IMR-90 (cell line): Measurements from ENCODE around the gene TANK. TPM values are rescaled to one million over a fixed set of nuclear protein-coding genes. Genes with fewer than 3 reads are reported as not detected.

Source experiments
- ATAC-seq: fragments of 200-7000 bp; cut with Tn5 transposase; 2 replicates; pipeline ENCODE4 v1.9.1; 2020; ENCODE audit warnings: low read depth, mild to moderate bottlenecking, moderate library complexity
- BruUV-seq: library from RNA; stranded (reverse); fragments of 400-500 nt; replicated peaks from 2 replicates; lab custom pipeline; 2021; lab: Mats Ljungman, UMichigan
- CTCF ChIA-PET: fragments of 300-600 bp; formaldehyde crosslinking; extraction: SDS; loops from one replicate; lab custom pipeline; 2021; ENCODE audit warnings: antibody characterized with exemption; lab: Yijun Ruan, JAX
- POLR2A ChIA-PET: fragments of 300-600 bp; sonication (Branson Sonifier 250); formaldehyde crosslinking; loops from one replicate; lab custom pipeline; 2022; ENCODE audit warnings: antibody characterized with exemption; ENCODE audit not compliant: unreplicated experiment; lab: Charles Lee
- DNase-seq: peaks from one replicate; pipeline ENCODE4 v3.0.0; 2013
- H2AFZ ChIP-seq: replicated peaks from 2 replicates; pipeline ENCODE3; 2013; ENCODE audit warnings: low read length, mild to moderate bottlenecking; ENCODE audit not compliant: poor library complexity
- H2AK5ac ChIP-seq: 2 replicates; pipeline ENCODE4 v1.6.1; 2013; ENCODE audit warnings: low read depth, low read length, inconsistent platforms
- H2AK9ac ChIP-seq: replicated peaks from 2 replicates; pipeline ENCODE3; 2013; ENCODE audit warnings: mild to moderate bottlenecking, low read depth, low read length, moderate library complexity; ENCODE audit not compliant: poor library complexity
- H2BK120ac ChIP-seq: 2 replicates; pipeline ENCODE4 v1.6.1; 2013; ENCODE audit warnings: low read depth, low read length, inconsistent platforms
- H2BK15ac ChIP-seq: 3 replicates; pipeline ENCODE4 v1.6.1; 2013; ENCODE audit warnings: low read depth, low read length, inconsistent platforms
- H2BK20ac ChIP-seq: 2 replicates; pipeline ENCODE4 v1.6.1; 2013; ENCODE audit warnings: low read depth, mild to moderate bottlenecking, inconsistent platforms, low read length, moderate library complexity
- H2BK5ac ChIP-seq: 2 replicates; pipeline ENCODE4 v1.6.1; 2013; ENCODE audit warnings: mild to moderate bottlenecking, low read depth, low read length, inconsistent platforms; ENCODE audit not compliant: poor library complexity, severe bottlenecking
- H3K14ac ChIP-seq: replicated peaks from 2 replicates; pipeline ENCODE4 v1.6.1; 2013; ENCODE audit warnings: low read depth, low read length, inconsistent platforms
- H3K18ac ChIP-seq: 2 replicates; pipeline ENCODE4 v1.6.1; 2013; ENCODE audit warnings: low read depth, low read length, control low read depth
- H3K23ac ChIP-seq: 2 replicates; pipeline ENCODE4 v1.6.1; 2013; ENCODE audit warnings: low read depth, low read length, inconsistent platforms
- H3K27ac ChIP-seq: 2 replicates; pipeline ENCODE4 v1.5.1; 2013; ENCODE audit warnings: mild to moderate bottlenecking, control low read depth, low read length; ENCODE audit not compliant: insufficient read depth
- H3K27me3 ChIP-seq: 2 replicates; pipeline ENCODE4 v1.6.1; 2013; ENCODE audit warnings: low read length; ENCODE audit not compliant: control insufficient read depth, insufficient read depth
- H3K36me3 ChIP-seq: 2 replicates; pipeline ENCODE4 v1.6.1; 2013; ENCODE audit warnings: low read length, mixed read lengths; ENCODE audit not compliant: control insufficient read depth, insufficient read depth
- H3K4ac ChIP-seq: 2 replicates; pipeline ENCODE4 v1.6.1; 2013; ENCODE audit warnings: low read depth, low read length, inconsistent platforms
- H3K4me1 ChIP-seq: 2 replicates; pipeline ENCODE4 v1.6.1; 2013; ENCODE audit warnings: low read length, mixed read lengths; ENCODE audit not compliant: control insufficient read depth, insufficient read depth
- H3K4me2 ChIP-seq: 2 replicates; pipeline ENCODE4 v1.6.1; 2013; ENCODE audit warnings: low read depth, mild to moderate bottlenecking, control low read depth, low read length, moderate library complexity
- H3K4me3 ChIP-seq: 2 replicates; pipeline ENCODE4 v1.5.1; 2013; ENCODE audit warnings: low read depth, mild to moderate bottlenecking, control low read depth, low read length, moderate library complexity; ENCODE audit not compliant: insufficient read depth
- H3K56ac ChIP-seq: 2 replicates; pipeline ENCODE4 v1.6.1; 2013; ENCODE audit warnings: low read length, inconsistent platforms; ENCODE audit not compliant: insufficient read depth; ENCODE audit errors: extremely low read depth
- H3K79me1 ChIP-seq, 2 experiments: 2 replicates each; pipeline ENCODE4 v1.6.1; 2013; ENCODE audit warnings: low read length in 2 of 2, inconsistent platforms in 1 of 2, low read depth in 1 of 2
- H3K9ac ChIP-seq: 2 replicates; pipeline ENCODE4 v1.6.1; 2013; ENCODE audit warnings: low read depth, low read length, control low read depth
- H3K9me1 ChIP-seq: 2 replicates; pipeline ENCODE4 v1.6.1; 2013; ENCODE audit warnings: low read length, inconsistent platforms; ENCODE audit not compliant: insufficient read depth
- H3K9me3 ChIP-seq: 2 replicates; pipeline ENCODE4 v1.6.1; 2013; ENCODE audit warnings: low read length; ENCODE audit not compliant: control insufficient read depth, insufficient read depth
- H4K20me1 ChIP-seq: 2 replicates; pipeline ENCODE4 v1.6.1; 2013; ENCODE audit warnings: low read length, inconsistent platforms; ENCODE audit not compliant: insufficient read depth
- H4K5ac ChIP-seq: 2 replicates; pipeline ENCODE4 v1.6.1; 2013; ENCODE audit warnings: mild to moderate bottlenecking, low read depth, low read length, control low read depth
- H4K8ac ChIP-seq, 2 experiments: 2 replicates each; pipeline ENCODE4 v1.6.1; 2013; ENCODE audit warnings: low read depth in 2 of 2, low read length in 2 of 2, control low read depth in 1 of 2, inconsistent platforms in 1 of 2
- H4K91ac ChIP-seq: 2 replicates; pipeline ENCODE4 v1.6.1; 2013; ENCODE audit warnings: low read depth, low read length, inconsistent platforms; ENCODE audit not compliant: insufficient read depth
- CTCF ChIP-seq: conservative IDR thresholded peaks from 2 replicates; pipeline ENCODE4 v1.5.1; 2012; ENCODE audit warnings: mild to moderate bottlenecking, low read depth, low read length, improper control_type of control experiment
- NFE2L2 ChIP-seq: fragments of 150-350 bp; IDR thresholded peaks from 2 replicates; pipeline ENCODE4 v1.6.1; 2016; ENCODE audit warnings: low read depth, mild to moderate bottlenecking, low read length
- RCOR1 ChIP-seq: IDR thresholded peaks from 2 replicates; pipeline ENCODE4 v1.6.1; 2012; ENCODE audit warnings: mild to moderate bottlenecking, low read length, improper control_type of control experiment; ENCODE audit not compliant: insufficient replicate concordance
- RFX5 ChIP-seq: IDR thresholded peaks from 2 replicates; pipeline ENCODE4 v1.8.0; 2012; ENCODE audit warnings: low read depth, mild to moderate bottlenecking, low read length, moderate library complexity
- WGBS, 2 experiments: methylation state at CpG; one replicate each; pipeline versions ENCODE4 v1.1.5 to v1.1.7; 2013; ENCODE audit warnings: missing lambda C conversion rate in 2 of 2; ENCODE audit not compliant: insufficient read length in 1 of 2; ENCODE audit errors: extremely low coverage in 2 of 2; 5-methylcytosine and 5-hydroxymethylcytosine counted together
- dilution Hi-C: fragments of 300-500 bp; cut with HindIII; formaldehyde crosslinking; loops from one replicate; pipeline ENCODE4 v1.14.3; 2018; ENCODE audit warnings: low sequenced_read_pairs; ENCODE audit not compliant: unreplicated experiment
- in situ Hi-C: fragments of 300-500 bp; cut with MboI; formaldehyde crosslinking; loops from 3 replicates; pipeline ENCODE4 v1.14.3; 2019; ENCODE audit warnings: low sequenced_read_pairs, inconsistent platforms, mixed read lengths
- intact Hi-C: fragments of 100-400 bp; cut with micrococcal nuclease; formaldehyde crosslinking; loops from 2 replicates; pipeline ENCODE4 v1.10.0; 2022
- polyA plus RNA-seq, 3 experiments: library from polyadenylated mRNA; depleted of rRNA; stranded (reverse); fragments of >200 nt; gene quantifications; 2 replicates each; pipeline ENCODE4 v1.2.3, GENCODE V29; 2012; ENCODE audit warnings: low replicate concordance in 1 of 3
- total RNA-seq: library from RNA; depleted of rRNA; stranded (reverse); fragments of >200 nt; gene quantifications from 2 replicates; pipeline ENCODE4 v1.2.3, GENCODE V29; 2012

The TANK gene
- total and polyA plus RNA-seq, 2 of the 4 experiments (the other 2 are of a cell fraction), result 25.4 to 41.9 TPM

- Histone ChIP-seq H2BK20ac (no peak overlapping the region), H3K4me1 (no peaks in the 10 kb centered on the region), H2AK9ac (no peak overlapping the region), H3K4me2 (no peak overlapping the region), H4K20me1 (no peaks in the 10 kb centered on the region), H3K9me3 (no peaks in the 10 kb centered on the region), H3K23ac (no peak overlapping the region), H4K8ac (no peak overlapping the region), H3K36me3 (no peaks in the 10 kb centered on the region), H3K4me3 (no peak overlapping the region), H2BK15ac (no peak overlapping the region), H2BK120ac (no peak overlapping the region), H3K9ac (no peak overlapping the region), H3K56ac (no peak overlapping the region), H3K27me3 (peaks cover 28% of the 10 kb centered on the region), H3K4ac (no peak overlapping the region), H4K91ac (no peak overlapping the region), H3K27ac (no peak overlapping the region), H3K14ac (no peak overlapping the region), H2AFZ (no peak overlapping the region), H3K18ac (no peak overlapping the region), H3K79me1 (no peaks in the 10 kb centered on the region), H4K5ac (no peak overlapping the region), H2BK5ac (no peak overlapping the region), H2AK5ac (no peak overlapping the region), H3K9me1 (no peaks in the 10 kb centered on the region)
- no peak for DNase-seq
- intact Hi-C loops (no loop called here), in situ Hi-C loops (no loop called here), dilution Hi-C loops (no loop called here)
- ChIA-PET CTCF (no interaction called here), POLR2A (no interaction called here)
- BruUV-seq, result no TSS peak
- TF ChIP-seq CTCF (no peak), NFE2L2 (no peak), RCOR1 (no peak), RFX5 (no peak)
- ATAC-seq, result no peak
- whole genome bisulfite sequencing, 2 experiments, result no CpG with 5 or more reads among the region's 5 CpGs
Measured at GRCh38 chr2:161246281-161246680, 86.1 kb downstream of the TANK start.
